Measurements from ENCODE around the gene LENEP.
"Not testable (repeated sequence)": the region's sequence is repeated elsewhere in the genome, so short reads cannot be mapped to it uniquely, and the experiment has no call there.

Gene LENEP

DNA sequence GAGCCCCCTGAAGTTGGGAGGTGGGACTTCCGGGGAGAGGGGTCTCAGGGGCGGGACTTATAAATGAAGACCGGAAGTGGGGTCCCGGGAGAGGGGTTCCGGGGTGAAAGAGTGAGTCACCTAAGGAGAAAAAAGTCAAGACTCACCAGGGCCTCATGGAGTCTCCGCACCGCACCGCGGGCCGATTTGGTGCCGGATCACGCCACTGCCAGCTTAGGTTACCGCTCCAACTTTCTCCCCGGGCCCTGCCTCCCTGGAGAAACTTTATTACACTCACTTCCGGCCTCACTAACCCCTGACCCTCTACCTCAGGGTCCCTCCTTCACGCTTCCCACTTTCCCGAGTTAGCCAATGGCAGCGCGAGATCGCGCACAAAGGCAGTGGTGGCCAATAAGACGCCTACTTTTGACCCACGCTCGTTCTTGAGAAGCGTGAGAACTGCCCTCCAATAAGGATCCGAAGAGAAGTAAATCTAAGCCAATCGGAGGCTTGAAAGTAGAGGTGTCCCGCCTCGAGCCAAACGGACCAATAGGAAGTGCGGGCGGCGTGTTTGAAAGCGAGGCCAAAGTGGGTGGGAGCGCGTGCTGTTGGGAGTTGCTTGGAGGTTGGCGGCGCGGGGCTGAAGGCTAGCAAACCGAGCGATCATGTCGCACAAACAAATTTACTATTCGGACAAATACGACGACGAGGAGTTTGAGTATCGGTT, 19.1 kb upstream of the LENEP start, which contains the start of gene CKS1B:
Gene CKS1B (plus strand): TSS at position 580 of the 706 bp plus-strand sequence. CDS start 65 bp downstream, at position 645.
- peak; percentile 90 to 100 (median 98) for DNase-seq

DNA sequence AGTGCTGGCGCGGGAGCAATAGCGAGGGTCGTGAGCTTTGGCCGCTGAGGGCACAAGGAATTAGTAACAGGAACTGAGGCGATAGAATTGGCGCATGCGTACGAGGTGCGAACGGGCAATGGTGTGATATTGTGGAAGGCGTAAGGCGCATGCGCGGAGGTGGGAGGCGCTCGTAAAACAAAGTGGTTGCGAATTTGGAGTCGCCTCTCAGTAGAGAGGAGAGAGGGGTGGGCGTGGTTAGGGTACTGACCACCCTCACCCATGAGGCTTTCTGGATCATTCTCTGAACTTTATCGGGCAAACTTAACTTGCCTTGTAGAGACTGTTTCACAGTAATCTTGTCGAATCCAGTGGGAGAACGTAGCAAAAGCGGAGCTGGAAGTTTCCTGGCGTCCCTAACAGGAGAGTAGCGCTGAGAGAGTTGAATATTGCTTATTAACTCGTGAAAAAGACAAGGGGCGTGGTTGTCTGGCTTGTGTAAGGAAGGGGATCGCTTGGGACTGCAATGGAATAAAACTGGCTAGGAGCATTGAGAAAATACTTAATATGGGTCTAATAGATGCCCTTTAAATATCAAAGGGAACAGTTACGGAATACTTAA, 18.5 kb upstream of the LENEP start:
- DNase-seq: peak in 51 of 56 donors; percentile 73 to 99 (median 91)

DNA sequence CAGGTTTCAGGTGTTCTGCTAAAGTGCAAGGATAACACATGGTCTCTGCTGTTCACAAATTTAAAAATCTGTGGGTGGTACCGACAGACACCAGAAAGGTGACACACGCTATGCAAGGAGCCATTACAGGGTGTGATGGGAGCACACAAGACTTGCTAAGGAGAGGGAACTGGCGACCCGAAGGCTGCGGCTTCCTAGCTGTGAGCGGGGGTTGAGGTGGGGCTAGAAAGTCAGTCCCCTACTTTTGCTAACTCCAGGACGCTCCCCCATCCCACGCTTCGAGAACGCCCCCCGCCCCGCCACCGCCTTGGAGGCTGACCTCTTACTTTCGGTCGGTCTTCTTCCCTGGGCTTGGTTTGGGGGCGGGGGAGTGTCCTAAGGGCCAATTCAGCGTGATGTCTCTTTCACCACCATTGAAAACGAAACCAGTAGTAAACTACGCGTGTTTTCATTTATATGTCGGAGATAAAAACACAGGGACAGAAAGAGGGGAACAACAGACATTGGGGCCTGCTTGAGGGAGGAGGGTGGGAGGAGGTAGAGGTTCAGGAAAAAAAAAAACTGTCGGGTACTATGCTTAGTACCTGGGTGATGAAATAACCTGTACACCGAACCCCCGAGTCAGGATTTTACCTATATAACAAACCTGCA, 17.9 kb upstream of the LENEP start:
- DNase-seq: peak in 14 of 56 donors; percentile 10 to 45 (median 20)

DNA sequence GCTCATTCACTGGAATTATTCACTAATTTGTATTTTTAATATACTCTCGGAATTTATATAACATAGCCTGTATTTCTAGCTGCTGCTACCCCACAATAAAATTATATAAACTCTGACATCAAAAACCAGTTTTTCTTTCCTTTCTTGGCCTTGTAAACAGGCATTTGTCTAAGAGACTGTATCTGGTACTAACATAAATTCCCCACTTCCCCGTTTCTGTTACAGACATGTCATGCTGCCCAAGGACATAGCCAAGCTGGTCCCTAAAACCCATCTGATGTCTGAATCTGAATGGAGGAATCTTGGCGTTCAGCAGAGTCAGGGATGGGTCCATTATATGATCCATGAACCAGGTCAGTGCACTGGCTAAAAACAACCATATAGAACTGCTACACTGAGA, 15.6 kb upstream of the LENEP start:
- not testable (repeated sequence) for DNase-seq

DNA sequence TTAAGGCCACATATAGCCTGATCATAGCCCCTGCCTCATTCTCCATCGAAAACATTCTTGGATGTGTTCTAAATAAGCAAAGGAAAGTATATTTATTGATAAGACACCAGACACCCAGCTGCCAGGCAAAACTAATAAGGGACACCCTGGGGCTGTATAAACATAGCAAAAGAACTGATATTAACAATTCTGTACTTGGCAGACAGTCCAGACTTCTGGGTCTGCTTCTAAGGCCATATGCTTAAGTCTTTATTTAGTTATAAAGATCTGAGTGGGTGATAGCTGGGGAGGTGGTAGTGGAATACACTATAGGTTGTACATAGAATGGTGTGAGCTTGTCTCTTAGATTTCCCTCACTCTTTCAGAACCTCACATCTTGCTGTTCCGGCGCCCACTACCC, 15.0 kb upstream of the LENEP start:
- DNase-seq: no peak

DNA sequence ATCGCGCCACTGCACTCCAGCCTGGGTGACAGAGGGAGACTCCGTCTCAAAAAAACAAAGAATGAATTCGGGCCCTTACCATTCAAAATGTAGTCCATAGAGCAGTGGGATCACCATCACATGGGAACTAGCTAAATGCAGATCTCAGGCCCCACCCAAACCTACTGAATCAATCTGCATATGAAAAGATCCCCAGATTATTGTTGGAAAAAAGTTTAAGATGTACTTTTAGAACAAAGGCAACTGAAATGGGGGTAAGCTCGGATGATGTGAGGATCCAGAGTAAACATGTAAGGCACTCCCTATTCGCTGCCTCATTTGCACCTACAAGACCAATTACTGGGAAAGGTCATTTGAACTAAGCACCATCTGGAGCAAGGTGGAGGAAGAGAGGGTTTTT, 11.0 kb upstream of the LENEP start:
- no peak for DNase-seq

DNA sequence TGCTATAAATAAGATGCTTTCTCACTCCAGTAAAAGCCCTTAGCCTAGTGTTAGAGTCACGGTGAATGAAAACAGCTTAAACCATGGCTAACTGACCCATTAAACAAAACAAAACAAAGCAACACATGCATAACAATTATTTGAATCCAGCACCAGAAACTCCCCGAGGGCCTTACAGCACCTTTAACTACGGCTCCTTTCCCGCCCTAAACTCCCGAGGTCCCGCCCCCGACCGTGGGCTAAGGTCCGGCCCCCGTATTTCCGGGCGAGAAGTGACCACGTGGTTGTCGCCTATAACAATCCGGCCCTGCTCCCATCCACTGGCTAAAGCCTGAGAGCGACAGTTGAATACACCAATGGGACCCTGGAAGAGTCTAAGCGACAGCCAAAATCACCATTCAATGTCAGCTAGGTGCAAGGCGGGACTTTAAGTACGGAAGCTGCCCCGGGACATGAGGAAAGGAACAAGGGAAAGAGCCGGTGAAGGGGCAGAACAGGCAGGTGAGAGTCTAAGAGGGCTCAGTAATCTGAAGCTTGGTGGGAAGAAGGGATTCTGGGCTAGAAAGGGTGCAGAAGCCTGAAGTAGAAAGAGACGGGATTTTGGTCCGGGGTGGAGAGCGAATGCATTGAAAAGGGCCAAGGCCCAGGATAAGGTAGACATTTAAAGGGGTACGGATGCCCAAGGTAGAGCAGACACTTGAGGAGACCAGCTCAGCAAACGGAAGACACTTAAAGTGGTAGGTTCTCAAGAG, 10.3 kb upstream of the LENEP start, which contains the start of gene FLAD1:
Gene FLAD1 (plus strand): TSS at position 448 of the 752 bp plus-strand sequence. CDS start 351 bp downstream, outside the sequence.
- DNase-seq: peak; percentile 50 to 99 (median 94)

DNA sequence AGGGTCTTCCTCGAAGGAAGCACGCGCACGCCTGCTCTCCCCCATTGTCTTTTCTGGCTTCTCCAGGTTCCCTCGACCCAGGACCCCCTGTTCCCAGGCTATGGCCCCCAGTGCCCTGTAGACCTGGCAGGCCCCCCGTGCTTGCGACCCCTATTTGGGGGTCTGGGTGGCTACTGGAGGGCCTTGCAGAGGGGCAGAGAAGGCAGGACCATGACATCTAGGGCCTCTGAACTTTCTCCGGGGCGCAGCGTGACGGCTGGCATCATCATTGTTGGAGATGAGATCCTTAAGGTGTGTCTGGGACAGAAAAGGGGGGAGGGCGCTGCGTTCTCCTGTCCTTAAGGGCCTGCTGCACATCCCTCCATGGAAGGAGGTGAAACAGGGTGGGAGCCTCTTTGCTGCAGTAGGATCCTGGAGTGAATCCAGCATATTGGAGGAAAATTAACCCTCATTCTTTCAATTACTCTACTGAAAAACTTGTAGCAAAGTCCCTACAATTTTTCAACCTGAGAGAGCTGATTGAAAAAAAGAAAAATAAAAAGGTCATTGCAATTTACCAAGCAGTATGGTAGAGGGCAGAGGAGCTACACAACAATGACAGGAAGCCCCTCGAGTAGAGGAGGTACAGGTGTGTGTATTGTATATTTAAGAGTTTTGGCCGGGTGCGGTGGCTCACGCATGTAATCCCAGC, 9.5 kb upstream of the LENEP start:
- DNase-seq: no peak

DNA sequence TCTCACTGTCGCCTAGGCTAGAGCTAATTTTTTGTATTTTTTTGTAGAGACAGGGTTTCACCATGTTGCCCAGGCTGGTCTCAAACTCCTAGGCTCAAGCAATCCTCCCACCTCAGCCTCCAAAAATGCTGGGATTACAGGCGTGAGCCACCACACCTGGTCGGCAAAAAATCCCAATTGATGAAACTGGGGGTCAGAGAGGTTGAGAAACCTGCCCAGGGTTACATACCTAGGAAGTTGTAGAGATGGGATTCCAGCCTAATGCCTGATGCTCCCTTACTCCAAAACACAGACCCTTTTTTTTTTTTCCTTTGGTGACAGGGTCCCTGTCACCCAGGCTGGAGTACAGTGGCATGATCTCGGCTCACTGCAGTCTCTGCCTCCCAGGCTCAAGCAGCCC, 6.7 kb upstream of the LENEP start:
- not testable (repeated sequence) for DNase-seq

DNA sequence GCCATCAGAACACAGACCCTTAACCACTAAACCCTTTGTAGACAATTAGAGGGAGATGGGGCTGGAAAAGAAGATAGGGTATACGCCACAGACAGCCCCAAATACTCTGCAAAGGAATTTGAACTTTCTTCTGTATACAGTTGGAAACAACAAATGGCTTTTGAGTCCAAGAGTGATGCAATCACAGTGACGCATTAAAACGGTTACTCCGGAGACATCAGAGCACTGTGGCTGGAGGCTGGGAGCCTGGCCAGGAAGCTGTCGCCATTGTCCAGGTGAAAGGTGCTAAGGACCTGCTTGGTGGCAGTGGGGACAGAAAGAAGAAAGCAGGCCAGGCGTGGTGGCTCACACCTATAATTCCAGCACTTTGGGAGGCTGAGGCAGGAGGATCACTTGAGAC, 6.1 kb upstream of the LENEP start:
- no peak for DNase-seq

DNA sequence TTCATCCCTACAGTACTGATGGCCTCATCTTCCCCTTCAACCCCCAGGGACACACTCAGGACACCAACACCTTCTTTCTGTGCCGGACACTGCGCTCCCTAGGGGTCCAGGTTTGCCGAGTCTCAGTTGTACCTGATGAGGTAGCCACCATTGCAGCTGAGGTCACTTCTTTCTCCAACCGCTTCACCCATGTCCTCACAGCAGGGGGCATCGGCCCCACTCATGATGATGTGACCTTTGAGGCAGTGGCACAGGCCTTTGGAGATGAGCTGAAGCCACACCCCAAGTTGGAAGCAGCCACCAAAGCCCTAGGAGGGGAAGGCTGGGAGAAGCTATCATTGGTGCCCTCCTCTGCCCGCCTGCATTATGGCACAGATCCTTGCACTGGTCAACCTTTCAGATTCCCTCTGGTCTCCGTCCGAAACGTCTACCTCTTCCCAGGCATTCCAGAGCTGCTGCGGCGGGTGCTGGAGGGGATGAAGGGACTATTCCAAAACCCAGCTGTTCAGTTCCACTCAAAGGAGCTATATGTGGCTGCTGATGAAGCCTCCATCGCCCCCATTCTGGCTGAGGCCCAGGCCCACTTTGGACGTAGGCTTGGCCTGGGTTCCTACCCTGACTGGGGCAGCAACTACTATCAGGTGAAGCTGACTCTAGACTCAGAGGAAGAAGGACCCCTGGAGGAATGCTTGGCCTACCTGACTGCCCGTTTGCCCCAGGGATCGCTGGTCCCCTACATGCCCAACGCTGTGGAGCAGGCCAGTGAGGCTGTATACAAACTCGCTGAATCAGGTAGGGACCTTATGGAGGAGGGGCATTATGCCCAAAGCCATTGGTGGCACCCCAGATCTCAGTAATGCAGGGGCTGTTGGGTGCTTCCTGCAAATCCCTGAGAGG, 5.1 kb upstream of the LENEP start:
- DNase-seq: no peak

DNA sequence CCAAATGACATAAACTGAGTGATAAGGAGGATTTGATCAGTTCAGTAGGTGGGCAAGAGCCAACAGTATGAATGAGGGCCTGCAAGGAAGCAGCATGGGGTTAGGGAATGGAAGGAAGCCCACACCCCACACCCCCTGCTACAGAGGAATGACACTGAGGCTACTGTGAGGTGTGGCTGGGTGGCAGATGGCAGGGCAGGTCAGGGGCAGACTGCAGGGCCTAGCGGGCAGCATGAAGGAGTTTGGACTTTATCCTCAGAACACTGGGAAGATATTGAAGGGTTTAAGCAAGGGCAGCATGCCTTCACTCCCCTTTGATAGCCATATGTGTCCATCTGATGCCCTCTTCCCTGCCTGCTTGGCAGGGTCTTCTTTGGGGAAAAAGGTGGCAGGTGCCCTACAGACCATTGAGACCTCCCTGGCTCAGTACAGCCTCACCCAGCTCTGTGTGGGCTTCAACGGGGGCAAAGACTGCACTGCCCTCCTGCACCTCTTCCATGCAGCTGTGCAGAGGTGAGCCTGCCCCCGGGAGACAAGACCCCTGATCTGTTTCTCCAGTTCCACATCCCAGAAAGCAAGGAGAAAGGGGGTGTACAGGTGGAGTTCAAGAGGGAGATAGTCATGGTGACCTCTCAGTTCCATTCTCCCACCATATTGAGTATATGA, 4.1 kb upstream of the LENEP start:
- DNase-seq: no peak

DNA sequence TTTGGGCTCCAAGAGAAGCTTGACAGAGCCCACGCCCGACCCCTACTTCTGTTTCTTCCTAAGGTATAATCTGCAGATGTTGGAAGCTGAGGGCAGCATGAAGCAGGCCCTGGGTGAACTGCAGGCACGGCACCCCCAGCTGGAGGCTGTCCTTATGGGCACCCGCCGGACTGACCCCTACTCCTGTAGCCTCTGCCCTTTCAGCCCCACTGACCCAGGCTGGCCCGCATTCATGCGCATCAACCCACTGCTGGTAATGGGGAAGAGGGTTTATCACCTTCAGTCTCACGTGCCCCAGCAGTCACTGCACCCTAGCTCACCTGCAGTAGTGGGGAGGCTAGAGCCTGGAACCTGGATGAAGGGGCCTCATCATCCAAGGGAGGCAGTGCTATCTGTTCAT, 3.1 kb upstream of the LENEP start:
- DNase-seq: no peak

DNA sequence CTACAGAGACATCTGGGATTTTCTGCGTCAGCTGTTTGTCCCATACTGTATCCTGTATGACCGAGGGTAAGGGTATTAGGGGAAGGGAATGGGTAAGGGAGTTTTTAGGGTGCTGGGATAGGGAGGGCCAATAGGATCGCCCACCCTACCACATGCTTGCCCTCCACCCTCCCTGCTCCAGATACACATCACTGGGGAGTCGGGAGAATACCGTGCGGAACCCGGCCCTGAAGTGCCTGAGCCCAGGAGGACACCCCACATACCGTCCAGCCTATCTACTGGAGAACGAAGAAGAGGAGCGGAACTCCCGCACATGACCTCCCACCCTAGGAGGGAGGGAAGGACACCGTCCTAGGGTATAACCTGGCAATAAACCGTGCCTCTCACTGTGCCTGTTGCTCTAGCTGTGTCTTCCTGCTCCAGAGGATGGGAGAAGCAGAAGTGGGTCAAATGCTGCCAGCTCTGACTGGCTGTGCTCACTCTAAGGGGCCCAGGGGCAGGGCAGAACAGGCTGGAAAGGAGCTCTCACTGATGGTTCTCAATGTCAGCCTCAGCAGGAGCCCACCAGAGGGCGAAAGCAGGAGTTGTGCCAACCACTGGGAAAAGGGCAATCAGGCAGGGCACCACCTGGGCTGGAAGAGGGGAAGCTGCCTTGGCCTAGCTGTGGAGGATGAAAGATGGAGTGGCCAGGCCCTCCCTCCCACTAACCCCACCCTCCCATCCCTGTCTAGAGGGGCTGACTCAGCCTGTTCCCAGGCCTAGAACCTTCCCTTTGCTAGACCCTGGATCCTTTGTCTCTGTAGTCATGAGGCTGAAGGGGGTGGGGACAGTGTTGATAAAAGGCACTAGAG, 440 bp upstream of the LENEP start:
- DNase-seq: no peak

DNA sequence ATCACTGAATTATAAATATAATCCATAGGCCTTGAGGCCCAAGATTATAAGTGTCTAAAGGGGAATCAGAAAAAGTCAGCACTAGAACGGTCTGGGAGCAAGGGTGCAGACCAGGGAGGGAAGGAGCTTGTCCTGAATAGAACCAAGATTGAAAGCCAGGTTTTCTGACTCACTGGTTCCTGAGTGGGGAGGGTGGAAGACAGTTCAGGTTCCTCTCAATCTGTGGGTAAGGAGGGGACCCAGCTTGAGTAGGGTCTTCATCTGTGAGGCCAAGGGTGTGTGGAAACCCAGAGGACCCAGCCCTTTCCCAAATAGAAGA, 842 bp downstream of the LENEP start:
- DNase-seq: no peak

DNA sequence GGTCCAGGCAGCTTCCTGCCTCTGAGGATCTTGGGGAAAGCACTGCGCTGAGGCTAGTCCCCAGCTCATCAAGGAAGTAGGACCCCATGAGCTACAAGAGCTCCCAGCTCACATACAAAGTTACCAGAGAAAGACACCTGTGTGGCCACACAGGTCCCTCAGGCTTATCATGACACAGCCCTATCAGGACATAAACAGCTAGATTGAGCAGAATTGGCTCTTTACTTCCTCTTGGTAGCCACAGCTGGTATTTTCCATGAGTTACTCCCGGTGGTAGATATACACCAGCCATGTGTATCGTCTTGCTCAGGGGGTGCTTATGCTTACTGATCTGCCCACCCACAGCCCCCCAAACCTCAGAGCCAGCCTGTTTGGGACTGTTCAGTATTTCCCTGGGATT, 1.2 kb downstream of the LENEP start:
- DNase-seq: no peak

DNA sequence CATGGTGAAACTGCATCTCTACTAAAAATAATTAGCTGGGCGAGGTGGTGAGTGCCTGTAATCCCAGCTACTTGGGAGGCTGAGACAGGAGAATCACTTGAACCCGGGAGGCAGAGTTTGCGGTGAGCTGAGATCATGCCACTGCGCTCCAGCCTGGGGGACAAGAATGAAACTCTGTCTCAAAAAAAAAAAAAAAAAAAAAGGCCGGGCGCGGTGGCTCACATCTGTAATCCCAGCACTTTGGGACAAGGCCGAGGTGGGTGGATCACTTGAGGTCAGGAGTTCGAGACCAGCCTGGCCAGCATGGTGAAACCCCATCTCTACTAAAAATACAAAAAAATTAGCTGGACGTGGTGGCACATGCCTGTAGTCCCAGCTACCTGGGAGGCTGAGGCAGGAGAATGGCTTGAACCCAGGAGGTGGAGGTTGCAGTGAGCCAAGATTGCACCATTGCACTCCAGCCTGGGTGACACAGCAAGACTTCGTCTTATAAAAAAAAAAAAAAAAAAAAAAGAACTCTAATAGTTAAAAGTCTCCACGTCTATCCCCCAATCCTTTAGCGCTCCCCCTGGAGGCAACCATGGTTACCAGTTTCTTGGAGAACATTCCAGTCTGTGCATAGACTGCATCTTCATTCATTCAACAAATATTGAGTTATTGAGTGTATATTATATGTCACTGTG, 2.1 kb downstream of the LENEP start:
- peak in 7 of 56 donors; percentile 10 to 44 (median 22) for DNase-seq
